Fibroblast of villous mesenchyme (primary cell): ENCODE results near the gene BAIAP2. TPM values are rescaled to one million over a fixed set of nuclear protein-coding genes. Genes with fewer than 3 reads are reported as not detected.

Experiments
- DNase-seq: peaks from one replicate; pipeline ENCODE4 v3.0.0-alpha.2; 2010; ENCODE audit warnings: low read depth
- H3K4me3 ChIP-seq: 2 replicates; pipeline ENCODE4 v1.5.1; 2011; ENCODE audit warnings: low read depth, mild to moderate bottlenecking, low read length
- CTCF ChIP-seq: IDR thresholded peaks from 2 replicates; pipeline ENCODE4 v1.5.1; 2012; ENCODE audit warnings: low read depth, mild to moderate bottlenecking, low read length; ENCODE audit not compliant: insufficient read depth
- total RNA-seq: library from RNA; depleted of rRNA; stranded (reverse); fragments of >200 nt; gene quantifications from 2 replicates; pipeline ENCODE4 v1.2.3, GENCODE V29; 2012

The BAIAP2 gene
- total RNA-seq, 1 donor: 25.0 TPM

- no peak for TF ChIP-seq CTCF
- H3K4me3 ChIP-seq: no peak overlapping the region
- DNase-seq: no peak
Observed at GRCh38 chr17:81086789-81087551, 52.0 kb downstream of the BAIAP2 start.

GRCh38 chr17:81090361-81091136 is 55.6 kb downstream of the BAIAP2 start:
- no peak overlapping the region for H3K4me3 ChIP-seq
- no peak for TF ChIP-seq CTCF
- peak; percentile 87 for DNase-seq

GRCh38 chr17:81091154-81091553 is 56.2 kb downstream of the BAIAP2 start:
- no peak for DNase-seq
- H3K4me3 ChIP-seq: no peak overlapping the region
- no peak for TF ChIP-seq CTCF

- DNase-seq: no peak
Observed at GRCh38 chr17:81091774-81092517, 57.0 kb downstream of the BAIAP2 start.

GRCh38 chr17:81092518-81093095 is 57.7 kb downstream of the BAIAP2 start:
- TF ChIP-seq CTCF: no peak
- DNase-seq: no peak
- H3K4me3 ChIP-seq: no peak overlapping the region

More at GRCh38 chr17:81091774-81092517, 57.0 kb downstream of the BAIAP2 start:
- no peak for TF ChIP-seq CTCF
- H3K4me3 ChIP-seq: no peak overlapping the region
